K562 (cell line): ENCODE results near the gene MME. TPM values are rescaled to one million over a fixed set of nuclear protein-coding genes. Genes with fewer than 3 reads are reported as not detected.

Source experiments
- ARID3A ChIP-seq: IDR thresholded peaks from 2 replicates; pipeline ENCODE4 v1.6.1; 2012; ENCODE audit warnings: low read depth, low read length, improper control_type of control experiment, borderline replicate concordance
- COPS2 ChIP-seq: fragments of 450-650 bp; conservative IDR thresholded peaks from 2 replicates; pipeline ENCODE4 v1.6.1; 2016; ENCODE audit warnings: mild to moderate bottlenecking, moderate library complexity
- EHMT2 ChIP-seq: fragments of 450-650 bp; IDR thresholded peaks from 2 replicates; pipeline ENCODE4 v1.6.1; 2018; ENCODE audit warnings: antibody characterized with exemption
- ETV1 ChIP-seq: fragments of 450-650 bp; conservative IDR thresholded peaks from 2 replicates; pipeline ENCODE4 v1.6.1; 2016; ENCODE audit warnings: missing genetic modification characterization, control low read depth, low read depth, missing compliant biosample characterization
- FOXP1 ChIP-seq: sonication (generic); formaldehyde crosslinking; IDR thresholded peaks from 2 replicates; pipeline ENCODE4 v1.8.0; 2022; ENCODE audit warnings: mild to moderate bottlenecking, missing genetic modification reagents
- HNRNPL ChIP-seq: fragments of 200-400 bp; formaldehyde crosslinking; IDR thresholded peaks from 2 replicates; pipeline ENCODE4 v1.6.1; 2017; ENCODE audit warnings: low read depth, mild to moderate bottlenecking, low read length
- MXD1 ChIP-seq: fragments of 250-450 bp; sonication (Bioruptor Pico); IDR thresholded peaks from 2 replicates; pipeline ENCODE4 v1.8.0; 2021; ENCODE audit warnings: borderline replicate concordance, mild to moderate bottlenecking, moderate library complexity; ENCODE audit not compliant: poor library complexity, severe bottlenecking
- MXI1 ChIP-seq: IDR thresholded peaks from 2 replicates; pipeline ENCODE4 v1.6.1; 2011; ENCODE audit warnings: low read depth, mild to moderate bottlenecking, improper control_type of control experiment, low read length
- MYNN ChIP-seq, 2 experiments: sonication (generic); formaldehyde crosslinking in 1 of 2; IDR thresholded peaks; 2 replicates each; pipeline versions ENCODE4 v1.5.0 to v1.6.1; 2016 to 2020; ENCODE audit warnings: antibody characterized with exemption in 1 of 2, missing genetic modification reagents in 1 of 2
- PHB ChIP-seq: fragments of 250-450 bp; sonication (Bioruptor Pico); IDR thresholded peaks from 2 replicates; pipeline ENCODE4 v1.5.0; 2021
- POLR2AphosphoS5 ChIP-seq: IDR thresholded peaks from 2 replicates; pipeline ENCODE4 v1.6.1; 2011; ENCODE audit warnings: mild to moderate bottlenecking, low read depth, low read length, moderate library complexity; ENCODE audit not compliant: control insufficient read depth, insufficient read depth
- PPARD ChIP-seq: fragments of 250-450 bp; sonication (Bioruptor Pico); IDR thresholded peaks from 2 replicates; pipeline ENCODE4 v1.8.0; 2022; ENCODE audit warnings: inconsistent platforms, mild to moderate bottlenecking, moderate library complexity
- PURB ChIP-seq: sonication (generic); formaldehyde crosslinking; IDR thresholded peaks from 2 replicates; pipeline ENCODE4 v1.9.0; 2021; ENCODE audit warnings: low read depth, mild to moderate bottlenecking, missing genetic modification reagents
- RAD21 ChIP-seq, 2 experiments: fragments of 250-450 bp in 1 of 2; fragments of 450-650 bp in 1 of 2; sonication (Bioruptor Pico) in 1 of 2; formaldehyde crosslinking in 1 of 2; IDR thresholded peaks in 1 of 2; conservative IDR thresholded peaks in 1 of 2; 2 replicates each; pipeline versions ENCODE4 v1.4.0 to v1.8.0; 2020 to 2022; ENCODE audit warnings: mild to moderate bottlenecking in 2 of 2, moderate library complexity in 1 of 2
- SMAD3 ChIP-seq: fragments of 450-650 bp; formaldehyde crosslinking; conservative IDR thresholded peaks from 2 replicates; pipeline ENCODE4 v1.4.0; 2020; ENCODE audit warnings: mild to moderate bottlenecking
- TCF7L2 ChIP-seq: fragments of 150-350 bp; IDR thresholded peaks from 2 replicates; pipeline ENCODE4 v1.6.1; 2016; ENCODE audit warnings: low read depth, mild to moderate bottlenecking, low read length, moderate library complexity
- TSHZ1 ChIP-seq: fragments of 250-450 bp; sonication (Bioruptor Pico); IDR thresholded peaks from 2 replicates; pipeline ENCODE4 v1.4.0; 2020; ENCODE audit warnings: mild to moderate bottlenecking, moderate library complexity
- ZFP30 ChIP-seq: fragments of 250-450 bp; sonication (Bioruptor Pico); IDR thresholded peaks from 2 replicates; pipeline ENCODE4 v1.8.0; 2022; ENCODE audit warnings: moderate library complexity, mild to moderate bottlenecking, inconsistent platforms, borderline replicate concordance
- ZFPM2 ChIP-seq: fragments of 250-450 bp; sonication (Bioruptor Pico); IDR thresholded peaks from 2 replicates; pipeline ENCODE4 v1.5.1; 2022; ENCODE audit warnings: mild to moderate bottlenecking
- ZNF316 ChIP-seq: fragments of 450-650 bp; IDR thresholded peaks from 2 replicates; pipeline ENCODE4 v1.6.1; 2016
- ZNF583 ChIP-seq: fragments of 250-450 bp; sonication (Bioruptor Pico); IDR thresholded peaks from 2 replicates; pipeline ENCODE4 v1.4.0; 2020
- ZNF764 ChIP-seq: fragments of 250-450 bp; sonication (Bioruptor Pico); IDR thresholded peaks from 2 replicates; pipeline ENCODE4 v1.4.0; 2020; ENCODE audit warnings: low read depth, mild to moderate bottlenecking, moderate library complexity
- ZNF780A ChIP-seq: fragments of 250-450 bp; sonication (Bioruptor Pico); IDR thresholded peaks from 2 replicates; pipeline ENCODE4 v1.5.0; 2021; ENCODE audit warnings: mild to moderate bottlenecking
- polyA plus RNA-seq, 8 experiments: library from polyadenylated mRNA; depleted of rRNA in 4 of 8; stranded (reverse) in 5 of 8; unstranded in 3 of 8; fragments of >200 nt; fragmentation: Nextera tagmentation in 2 of 8; fragmentation: Illumina TruSeq in 1 of 8; extraction: Ambion mirVana in 2 of 8; extraction: Trizol in 1 of 8; gene quantifications; 2 replicates each; pipeline versions ENCODE4 v1.2.1 to v1.2.3, GENCODE V29; 2011 to 2014; ENCODE audit warnings: inconsistent platforms in 1 of 8, missing spikeins in 1 of 8
- total RNA-seq, 7 experiments: library from RNA; depleted of rRNA in 6 of 7; stranded (reverse); fragments of >200 nt in 6 of 7; fragmentation: Illumina TruSeq in 2 of 7; extraction: Trizol in 2 of 7; gene quantifications; 2 replicates each; pipeline versions ENCODE4 v1.2.1 to v1.2.3, GENCODE V29; 2011 to 2021; ENCODE audit warnings: low replicate concordance in 1 of 7
- TF ChIP-seq, protein P1 (sequence below): sonication (generic); formaldehyde crosslinking; IDR thresholded peaks from 2 replicates; pipeline ENCODE4 v1.8.1; 2022; ENCODE audit warnings: missing genetic modification reagents

The MME gene
- total and polyA plus RNA-seq, 9 of the 15 experiments (the other 6 are each of a cell fraction or from before 2014, with no cell fraction given), result 0.80 to 8.6 (median 2.5) TPM

- TF ChIP-seq RAD21 (CRISPR knock-in tag; conservative IDR thresholded peaks at IDR 0.05 in 1 of 2, IDR thresholded peaks at IDR 0.05 in 1 of 2) (no peak), FOXP1 (CRISPR knock-in tag) (no peak), ETV1 (tag) (no peak), TCF7L2 (no peak), ZNF764 (no peak), MXD1 (CRISPR knock-in tag) (no peak), POLR2AphosphoS5 (peak; percentile 95), SMAD3 (CRISPR knock-in tag) (no peak), EHMT2 (0 out of 2 replicates have a peak, but pooled peaks have one; percentile 3), MXI1 (no peak), ZFPM2 (CRISPR knock-in tag) (no peak), COPS2 (no peak), MYNN (IDR thresholded peaks at IDR 0.05) (peak; percentile 27; the same call in 1 of the 2 replicates), MYNN (CRISPR knock-in tag; IDR thresholded peaks at IDR 0.05) (no peak), HNRNPL (no peak), PURB (CRISPR knock-in tag) (no peak), ARID3A (no peak), TSHZ1 (CRISPR knock-in tag) (no peak), ZNF316 (no peak), PPARD (no peak), PHB (CRISPR knock-in tag) (no peak), ZNF583 (CRISPR knock-in tag) (no peak), ZNF780A (CRISPR knock-in tag) (no peak), ZFP30 (CRISPR knock-in tag) (no peak)
- TF ChIP-seq, protein P1, sequence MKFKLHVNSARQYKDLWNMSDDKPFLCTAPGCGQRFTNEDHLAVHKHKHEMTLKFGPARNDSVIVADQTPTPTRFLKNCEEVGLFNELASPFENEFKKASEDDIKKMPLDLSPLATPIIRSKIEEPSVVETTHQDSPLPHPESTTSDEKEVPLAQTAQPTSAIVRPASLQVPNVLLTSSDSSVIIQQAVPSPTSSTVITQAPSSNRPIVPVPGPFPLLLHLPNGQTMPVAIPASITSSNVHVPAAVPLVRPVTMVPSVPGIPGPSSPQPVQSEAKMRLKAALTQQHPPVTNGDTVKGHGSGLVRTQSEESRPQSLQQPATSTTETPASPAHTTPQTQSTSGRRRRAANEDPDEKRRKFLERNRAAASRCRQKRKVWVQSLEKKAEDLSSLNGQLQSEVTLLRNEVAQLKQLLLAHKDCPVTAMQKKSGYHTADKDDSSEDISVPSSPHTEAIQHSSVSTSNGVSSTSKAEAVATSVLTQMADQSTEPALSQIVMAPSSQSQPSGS (CRISPR knock-in tag), result no peak
These were observed 99.3 kb downstream of the MME start (continued) for GRCh38 chr3:155179437-155179827.
